ENCODE results near the gene CGRRF1.

The CGRRF1 gene

GRCh38 chr14:54585214-54585613 is 75.5 kb downstream of the CGRRF1 start:
- no peak overlapping the region for H3K27ac ChIP-seq
- TF ChIP-seq ZFX (IDR thresholded peaks at IDR 0.05): no peak
- no peak for TF ChIP-seq CTCF (conservative IDR thresholded peaks at IDR 0.05)
